Gastrocnemius medialis (tissue), 4 donors: Measurements from ENCODE around the gene ANO3.

Experiments used
- POLR2A ChIP-seq, 2 donors: fragments of 450-650 bp; IDR thresholded peaks; one replicate each; pipeline ENCODE4 v1.6.1; 2017; ENCODE audit warnings: antibody characterized with exemption in 2 of 2, mild to moderate bottlenecking in 2 of 2, moderate library complexity in 2 of 2
- TF ChIP-seq, protein P1 (sequence below), 5 experiments: fragments of 450-650 bp in 3 of 5; fragments of 200-600 bp in 2 of 5; sonication (generic) in 2 of 5; IDR thresholded peaks in 4 of 5; conservative IDR thresholded peaks in 1 of 5; 1 replicate in 4 of 5; 2 replicates in 1 of 5; pipeline ENCODE4 v1.5.1; 2016 to 2019; ENCODE audit warnings: antibody characterized with exemption in 5 of 5, mild to moderate bottlenecking in 3 of 5, moderate library complexity in 3 of 5

DNA sequence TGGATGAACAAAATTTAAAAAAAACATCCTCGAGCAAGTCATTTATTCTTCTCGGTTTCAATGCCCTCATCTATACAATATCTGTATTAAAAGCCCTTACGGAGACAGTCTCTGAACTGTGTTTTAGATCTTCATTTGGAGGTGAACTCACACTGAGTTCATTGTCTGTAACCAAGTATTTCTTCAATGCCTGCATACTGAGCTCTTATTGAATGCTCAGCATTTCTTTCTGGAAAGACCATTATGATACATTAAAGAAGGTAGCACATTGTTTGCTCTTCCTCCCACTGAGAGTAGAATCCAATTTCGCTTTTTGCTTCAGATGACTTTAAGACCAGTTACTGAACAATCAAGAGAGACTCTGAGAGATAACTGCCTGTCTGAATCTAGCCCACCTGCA lies 1.7 kb upstream of the ANO3 start:
- TF ChIP-seq, protein P1, sequence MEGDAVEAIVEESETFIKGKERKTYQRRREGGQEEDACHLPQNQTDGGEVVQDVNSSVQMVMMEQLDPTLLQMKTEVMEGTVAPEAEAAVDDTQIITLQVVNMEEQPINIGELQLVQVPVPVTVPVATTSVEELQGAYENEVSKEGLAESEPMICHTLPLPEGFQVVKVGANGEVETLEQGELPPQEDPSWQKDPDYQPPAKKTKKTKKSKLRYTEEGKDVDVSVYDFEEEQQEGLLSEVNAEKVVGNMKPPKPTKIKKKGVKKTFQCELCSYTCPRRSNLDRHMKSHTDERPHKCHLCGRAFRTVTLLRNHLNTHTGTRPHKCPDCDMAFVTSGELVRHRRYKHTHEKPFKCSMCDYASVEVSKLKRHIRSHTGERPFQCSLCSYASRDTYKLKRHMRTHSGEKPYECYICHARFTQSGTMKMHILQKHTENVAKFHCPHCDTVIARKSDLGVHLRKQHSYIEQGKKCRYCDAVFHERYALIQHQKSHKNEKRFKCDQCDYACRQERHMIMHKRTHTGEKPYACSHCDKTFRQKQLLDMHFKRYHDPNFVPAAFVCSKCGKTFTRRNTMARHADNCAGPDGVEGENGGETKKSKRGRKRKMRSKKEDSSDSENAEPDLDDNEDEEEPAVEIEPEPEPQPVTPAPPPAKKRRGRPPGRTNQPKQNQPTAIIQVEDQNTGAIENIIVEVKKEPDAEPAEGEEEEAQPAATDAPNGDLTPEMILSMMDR (IDR thresholded peaks at IDR 0.05 in 4 of 5, conservative IDR thresholded peaks at IDR 0.05 in 1 of 5) = no peak
- TF ChIP-seq POLR2A (IDR thresholded peaks at IDR 0.05) = no peak
